Stimulated activated CD4-positive, alpha-beta T cell treated with anti-CD3 and anti-CD28 coated beads, Interleukin-15, amount 100 ng/mL, for 1 hour (primary cell): ENCODE data around the gene SLC43A1.

Experiments
- DNase-seq, 2 donors: peaks; one replicate each; pipeline ENCODE4 v3.0.0-alpha.2; 2020; ENCODE audit warnings: low read depth in 1 of 2, low spot score in 1 of 2

The SLC43A1 gene

DNA sequence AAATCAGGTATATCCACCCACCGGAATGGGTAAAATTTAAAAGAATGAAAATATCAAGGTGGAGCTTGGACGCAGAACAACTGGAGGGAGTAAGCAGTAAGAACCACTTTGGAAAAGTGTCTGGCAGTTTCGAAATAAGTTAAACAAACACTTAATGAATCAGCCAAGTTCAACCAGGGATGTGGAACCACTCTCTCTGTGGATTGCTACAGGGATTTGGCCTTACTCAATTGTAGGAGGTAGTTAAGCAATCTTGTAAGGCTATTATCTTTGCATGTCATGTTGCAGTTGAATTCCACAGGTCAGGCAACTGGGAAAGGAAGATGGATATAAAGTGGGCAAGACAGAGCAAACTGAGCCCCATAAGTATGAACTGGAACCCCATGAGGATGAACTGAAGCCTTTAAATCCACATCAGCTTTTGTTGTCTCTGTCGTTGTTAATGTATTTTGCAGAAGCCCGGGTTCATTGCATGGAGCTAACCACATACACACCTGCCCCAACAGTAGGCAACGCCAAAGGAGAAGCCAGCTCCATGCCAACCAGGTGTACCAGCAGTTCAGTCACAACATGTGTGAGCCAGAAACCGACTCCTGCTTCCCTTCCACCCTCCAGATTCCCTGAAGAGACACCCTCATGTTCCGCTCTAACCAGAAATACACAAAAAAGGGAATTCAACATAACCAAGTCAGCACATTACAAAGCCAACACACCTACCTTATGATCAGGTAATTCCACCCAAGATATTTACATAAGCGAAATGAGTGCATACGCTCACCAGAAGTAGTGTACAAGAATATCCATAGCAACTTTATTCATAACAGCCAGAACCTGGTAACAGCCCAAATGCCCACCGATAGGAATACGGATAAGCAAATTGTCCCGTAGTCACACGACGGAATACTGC lies 80.6 kb downstream of the SLC43A1 start:
- no peak for DNase-seq
